OCI-M2 (cell line): ENCODE measurements around the gene MRGPRX3.
A peak's percentile ranks its signal among the peaks of the same experiment; 100 is the strongest.
"Not testable (repeated sequence)": the region's sequence is repeated elsewhere in the genome, so short reads cannot be mapped to it uniquely, and the experiment has no call there.

Experiments used
- DNase-seq: peaks from one replicate; lab custom pipeline; 2025; ENCODE audit not compliant: unreplicated experiment; lab: John Stamatoyannopoulos, UW

MRGPRX3 gene

GRCh38 chr11:18132341-18132740 is at the start of gene MRGPRX3:
Gene MRGPRX3, plus strand, starts transcription at chr11:18132571. Its CDS starts 4,632 bp downstream, at chr11:18137203.
- DNase-seq: no peak

- no peak for DNase-seq
These were observed 44.0 kb upstream of the MRGPRX3 start for GRCh38 chr11:18088366-18088765.

GRCh38 chr11:18088966-18089365 is 43.4 kb upstream of the MRGPRX3 start:
- no peak for DNase-seq

GRCh38 chr11:18091731-18092130 is 40.6 kb upstream of the MRGPRX3 start:
- DNase-seq: no peak

- no peak for DNase-seq
These were observed 38.4 kb upstream of the MRGPRX3 start for GRCh38 chr11:18093959-18094358.

GRCh38 chr11:18100926-18101656 is 31.3 kb upstream of the MRGPRX3 start:
- no peak for DNase-seq

- no peak for DNase-seq
These were observed 27.1 kb upstream of the MRGPRX3 start for GRCh38 chr11:18105086-18105801.

GRCh38 chr11:18105802-18106574 is 26.4 kb upstream of the MRGPRX3 start, which contains the start of gene SAAL1:
Gene SAAL1, minus strand, starts transcription at chr11:18106082. Its CDS starts 41 bp downstream, at chr11:18106041.
- DNase-seq: peak; percentile 50

- DNase-seq: no peak
These were observed 25.7 kb upstream of the MRGPRX3 start for GRCh38 chr11:18106688-18107087.

GRCh38 chr11:18108254-18108653 is 24.1 kb upstream of the MRGPRX3 start:
- no peak for DNase-seq

- DNase-seq: no peak
These were observed 21.4 kb upstream of the MRGPRX3 start for GRCh38 chr11:18111005-18111404.

GRCh38 chr11:18115360-18116127 is 16.8 kb upstream of the MRGPRX3 start:
- no peak for DNase-seq

GRCh38 chr11:18121331-18121828 is 11.0 kb upstream of the MRGPRX3 start:
- not testable (repeated sequence) for DNase-seq

- not testable (repeated sequence) for DNase-seq
These were observed 1.3 kb upstream of the MRGPRX3 start for GRCh38 chr11:18131115-18131514.

GRCh38 chr11:18135308-18135707 is 2.9 kb downstream of the MRGPRX3 start:
- no peak for DNase-seq

- DNase-seq: no peak
These were observed 4.9 kb downstream of the MRGPRX3 start for GRCh38 chr11:18137186-18137800.

GRCh38 chr11:18140145-18140544 is 7.8 kb downstream of the MRGPRX3 start:
- no peak for DNase-seq

- DNase-seq: no peak
These were observed 11.9 kb downstream of the MRGPRX3 start for GRCh38 chr11:18144243-18144642.

GRCh38 chr11:18145025-18145424 is 12.7 kb downstream of the MRGPRX3 start:
- no peak for DNase-seq

- DNase-seq: no peak
These were observed 13.5 kb downstream of the MRGPRX3 start for GRCh38 chr11:18145837-18146236.
